BJ (cell line): ENCODE measurements around the gene SGK1. TPM values are rescaled to one million over a fixed set of nuclear protein-coding genes. Genes with fewer than 3 reads are reported as not detected.

ENCODE experiments used
- CTCF ChIA-PET: fragments of 350-600 bp; formaldehyde crosslinking; extraction: SDS; loops from one replicate; lab custom pipeline; 2021; ENCODE audit warnings: antibody characterized with exemption, inconsistent platforms; lab: Yijun Ruan, JAX
- POLR2A ChIA-PET: fragments of 300-600 bp; sonication (Branson Sonifier 250); formaldehyde crosslinking; extraction: SDS; loops from one replicate; lab custom pipeline; 2021; ENCODE audit warnings: antibody characterized with exemption; lab: Charles Lee
- DNase-seq: peaks from one replicate; pipeline ENCODE4 v3.0.0-alpha.2; 2011; ENCODE audit warnings: low read depth
- H3K27me3 ChIP-seq: 2 replicates; pipeline ENCODE4 v1.6.0; 2011; ENCODE audit warnings: low read length; ENCODE audit not compliant: control insufficient read depth, insufficient read depth
- H3K36me3 ChIP-seq: 2 replicates; pipeline ENCODE4 v1.5.1; 2011; ENCODE audit warnings: low read length; ENCODE audit not compliant: control insufficient read depth, insufficient read depth
- H3K4me3 ChIP-seq: 2 replicates; pipeline ENCODE4 v1.5.1; 2011; ENCODE audit warnings: low read depth, mild to moderate bottlenecking, control low read depth, low read length
- polyA plus RNA-seq: library from polyadenylated mRNA; depleted of rRNA; stranded (reverse); fragments of >200 nt; gene quantifications from 2 replicates; pipeline ENCODE4 v1.2.3, GENCODE V29; 2011
- TF ChIP-seq, protein P1 (sequence below): IDR thresholded peaks from 2 replicates; pipeline ENCODE4 v1.5.1; 2011; ENCODE audit warnings: low read depth, mild to moderate bottlenecking, control low read depth, inconsistent platforms, low read length, moderate library complexity; ENCODE audit not compliant: insufficient read depth

SGK1 gene
- polyA plus RNA-seq, 1 experiment: 179 TPM

DNA sequence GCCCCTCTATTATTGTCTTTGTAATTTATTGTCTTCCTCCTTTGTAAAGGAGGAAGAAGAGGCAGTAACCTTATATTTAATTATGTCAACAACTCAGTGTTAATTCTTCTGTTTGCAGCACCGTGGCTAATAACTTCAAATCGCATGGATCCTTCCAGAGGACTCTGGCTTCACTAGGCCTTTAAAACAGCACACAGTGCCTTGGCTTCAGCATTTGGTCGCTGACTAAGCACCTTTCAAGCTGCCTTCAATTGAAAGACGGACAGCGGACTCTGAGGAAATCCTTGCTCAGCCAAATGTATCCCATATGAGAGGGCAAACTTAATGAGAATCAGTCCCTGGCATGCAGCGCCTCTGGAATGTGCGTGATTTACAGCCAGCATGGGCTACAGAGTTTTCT lies 64.2 kb downstream of the SGK1 start:
- no peak overlapping the region for H3K4me3 ChIP-seq
- H3K27me3 ChIP-seq: no peaks in the 10 kb centered on the region
- H3K36me3 ChIP-seq: no peaks in the 10 kb centered on the region
- TF ChIP-seq, protein P1, sequence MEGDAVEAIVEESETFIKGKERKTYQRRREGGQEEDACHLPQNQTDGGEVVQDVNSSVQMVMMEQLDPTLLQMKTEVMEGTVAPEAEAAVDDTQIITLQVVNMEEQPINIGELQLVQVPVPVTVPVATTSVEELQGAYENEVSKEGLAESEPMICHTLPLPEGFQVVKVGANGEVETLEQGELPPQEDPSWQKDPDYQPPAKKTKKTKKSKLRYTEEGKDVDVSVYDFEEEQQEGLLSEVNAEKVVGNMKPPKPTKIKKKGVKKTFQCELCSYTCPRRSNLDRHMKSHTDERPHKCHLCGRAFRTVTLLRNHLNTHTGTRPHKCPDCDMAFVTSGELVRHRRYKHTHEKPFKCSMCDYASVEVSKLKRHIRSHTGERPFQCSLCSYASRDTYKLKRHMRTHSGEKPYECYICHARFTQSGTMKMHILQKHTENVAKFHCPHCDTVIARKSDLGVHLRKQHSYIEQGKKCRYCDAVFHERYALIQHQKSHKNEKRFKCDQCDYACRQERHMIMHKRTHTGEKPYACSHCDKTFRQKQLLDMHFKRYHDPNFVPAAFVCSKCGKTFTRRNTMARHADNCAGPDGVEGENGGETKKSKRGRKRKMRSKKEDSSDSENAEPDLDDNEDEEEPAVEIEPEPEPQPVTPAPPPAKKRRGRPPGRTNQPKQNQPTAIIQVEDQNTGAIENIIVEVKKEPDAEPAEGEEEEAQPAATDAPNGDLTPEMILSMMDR: no peak
- POLR2A ChIA-PET: no interaction called here
- peak; percentile 67 for DNase-seq
- CTCF ChIA-PET: interaction anchor here (0.8 to 1.1 kb wide), 2 partner anchors 14 to 43 kb away, joined by 3 read pairs; no protein-coding TSS in a partner anchor

DNA sequence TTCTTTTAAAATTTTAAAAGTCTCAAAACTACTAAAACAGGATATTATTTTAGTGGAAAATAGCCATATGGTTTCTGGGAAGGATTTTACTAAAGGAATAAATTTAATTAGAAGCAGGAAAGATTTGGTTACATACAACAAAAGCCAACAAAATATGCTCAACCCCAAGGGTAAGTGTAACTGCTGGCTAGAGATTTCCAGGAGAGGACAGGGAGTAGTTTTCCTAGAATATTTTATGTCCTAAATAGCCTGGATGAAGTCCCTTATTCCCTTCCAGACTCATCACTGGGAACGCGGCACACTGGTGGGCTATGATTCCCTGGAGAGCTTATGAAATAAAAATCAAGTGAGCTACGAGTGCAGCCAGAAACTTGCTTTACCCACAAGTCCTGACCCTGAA lies 66.6 kb downstream of the SGK1 start:
- POLR2A ChIA-PET: no interaction called here
- no peak overlapping the region for H3K4me3 ChIP-seq
- CTCF ChIA-PET: no interaction called here
- no peaks in the 10 kb centered on the region for H3K27me3 ChIP-seq
- H3K36me3 ChIP-seq: no peaks in the 10 kb centered on the region
- TF ChIP-seq, protein P1: no peak
- no peak for DNase-seq

- Histone ChIP-seq H3K27me3 (no peaks in the 10 kb centered on the region), H3K4me3 (no peak overlapping the region), H3K36me3 (no peaks in the 10 kb centered on the region)
- DNase-seq: no peak
- ChIA-PET POLR2A (no interaction called here), CTCF (no interaction called here)
- TF ChIP-seq, protein P1: no peak
These were observed 67.1 kb downstream of the SGK1 start for GRCh38 chr6:134250776-134251175.

DNA sequence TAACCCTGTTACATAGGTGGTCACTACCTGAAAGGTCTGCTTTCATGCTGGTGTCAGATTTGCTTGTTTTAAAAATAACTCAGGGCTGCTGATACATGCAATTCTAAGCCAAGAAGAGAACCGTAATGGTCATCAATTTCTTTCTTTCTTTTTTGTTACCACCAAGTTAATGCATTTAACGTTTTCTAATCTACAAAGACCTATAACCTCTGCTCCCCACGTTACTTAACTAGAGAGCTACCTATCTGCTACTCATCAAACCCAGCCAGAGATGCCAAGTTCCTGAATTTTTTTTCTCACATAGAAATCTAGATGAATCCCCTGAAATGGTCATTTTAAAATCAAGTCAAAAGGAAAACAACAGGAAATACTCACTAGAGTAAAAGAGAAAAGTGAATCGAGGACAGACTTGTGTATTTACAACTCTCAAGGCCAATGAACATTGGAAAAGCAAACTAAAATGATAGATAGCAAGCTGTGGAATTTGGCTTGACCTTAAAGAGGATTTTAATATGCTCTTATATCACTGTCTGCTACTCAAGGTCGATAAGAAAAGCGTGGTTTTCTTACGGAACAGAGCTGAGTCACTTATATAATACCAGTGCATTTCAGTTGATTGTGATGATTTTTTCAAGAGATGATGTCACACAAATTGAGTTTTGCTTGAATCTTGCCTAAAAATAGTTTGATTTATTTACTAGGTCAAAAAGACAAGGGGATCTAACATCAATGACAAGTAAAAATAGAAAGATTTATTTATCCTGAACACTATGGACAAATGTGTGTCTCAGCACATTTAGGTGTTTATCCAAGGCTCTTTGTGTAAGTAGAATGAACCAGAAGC lies 67.9 kb downstream of the SGK1 start:
- ChIA-PET POLR2A (no interaction called here), CTCF (interaction anchor here (0.6 kb wide), 1 partner anchor 439 kb away, joined by 3 read pairs; no protein-coding TSS in a partner anchor)
- DNase-seq: no peak
- TF ChIP-seq, protein P1: no peak
- Histone ChIP-seq H3K27me3 (no peaks in the 10 kb centered on the region), H3K36me3 (no peaks in the 10 kb centered on the region), H3K4me3 (no peak overlapping the region)

GRCh38 chr6:134249239-134249758 lies 68.6 kb downstream of the SGK1 start:
- no peak for DNase-seq
- H3K27me3 ChIP-seq: no peaks in the 10 kb centered on the region
- POLR2A ChIA-PET: no interaction called here
- H3K4me3 ChIP-seq: no peak overlapping the region
- CTCF ChIA-PET: no interaction called here
- H3K36me3 ChIP-seq: no peaks in the 10 kb centered on the region
- TF ChIP-seq, protein P1: no peak
